Progenitor cell of endocrine pancreas (in vitro differentiated cells): ENCODE data around the gene KRT75. TPM values are rescaled to one million over a fixed set of nuclear protein-coding genes. Genes with fewer than 3 reads are reported as not detected.

ENCODE experiments used
- DNase-seq: peaks from one replicate; pipeline ENCODE4 v3.0.0; 2021; ENCODE audit warnings: low spot score; ENCODE audit not compliant: unreplicated experiment
- H3K27ac Mint-ChIP-seq: 2 replicates; pipeline ENCODE4 v1.8.0; 2021; ENCODE audit warnings: mild to moderate bottlenecking, moderate library complexity, mixed read lengths
- H3K27me3 Mint-ChIP-seq: 2 replicates; pipeline ENCODE4 v1.8.0; 2021; ENCODE audit warnings: mixed read lengths
- H3K36me3 Mint-ChIP-seq: 2 replicates; pipeline ENCODE4 v1.8.0; 2022; ENCODE audit warnings: mixed read lengths; ENCODE audit not compliant: insufficient read depth
- H3K4me1 Mint-ChIP-seq: 2 replicates; pipeline ENCODE4 v1.8.0; 2021; ENCODE audit warnings: low read depth, mixed read lengths
- H3K4me3 Mint-ChIP-seq: 2 replicates; pipeline ENCODE4 v1.8.0; 2021; ENCODE audit warnings: low read depth, mild to moderate bottlenecking, moderate library complexity, mixed read lengths
- H3K9me3 Mint-ChIP-seq: 2 replicates; pipeline ENCODE4 v1.8.0; 2021; ENCODE audit warnings: low read depth, mixed read lengths
- CTCF ChIP-seq: fragments of 200-600 bp; sonication (generic); IDR thresholded peaks from one replicate; pipeline ENCODE4 v1.5.0; 2021; ENCODE audit warnings: antibody characterized with exemption, mild to moderate bottlenecking; ENCODE audit not compliant: unreplicated experiment
- total RNA-seq: library from RNA; stranded (reverse); gene quantifications from 2 replicates; pipeline ENCODE4 v1.2.1, GENCODE V29; 2021

KRT75 gene
- total RNA-seq, 1 donor from 2014 or later, result not detected

GRCh38 chr12:52402377-52402776 is 31.8 kb downstream of the KRT75 start:
- Mint-ChIP-seq H3K27me3 (peaks cover 42% of the 10 kb centered on the region), H3K9me3 (no peaks in the 10 kb centered on the region), H3K4me1 (no peaks in the 10 kb centered on the region), H3K36me3 (no peaks in the 10 kb centered on the region), H3K27ac (no peak overlapping the region), H3K4me3 (no peak overlapping the region)
- no peak for TF ChIP-seq CTCF
- no peak for DNase-seq

- no peak for DNase-seq
- H3K27ac Mint-ChIP-seq, result no peak overlapping the region
- no peak overlapping the region for H3K4me3 Mint-ChIP-seq
- H3K9me3 Mint-ChIP-seq, result no peaks in the 10 kb centered on the region
- H3K4me1 Mint-ChIP-seq, result no peaks in the 10 kb centered on the region
- TF ChIP-seq CTCF, result no peak
- no peaks in the 10 kb centered on the region for H3K36me3 Mint-ChIP-seq
- H3K27me3 Mint-ChIP-seq, result peaks cover 46% of the 10 kb centered on the region
Measured at GRCh38 chr12:52401926-52402325, 32.2 kb downstream of the KRT75 start.

- peaks cover 50% of the 10 kb centered on the region for H3K27me3 Mint-ChIP-seq
- no peaks in the 10 kb centered on the region for H3K9me3 Mint-ChIP-seq
Measured at GRCh38 chr12:52401526-52401925, 32.6 kb downstream of the KRT75 start.

GRCh38 chr12:52400906-52401305 is 33.3 kb downstream of the KRT75 start:
- no peak overlapping the region for H3K27ac Mint-ChIP-seq
- no peaks in the 10 kb centered on the region for H3K9me3 Mint-ChIP-seq
- H3K36me3 Mint-ChIP-seq, result no peaks in the 10 kb centered on the region
- H3K4me1 Mint-ChIP-seq, result no peaks in the 10 kb centered on the region
- H3K4me3 Mint-ChIP-seq, result no peak overlapping the region
- no peak for DNase-seq
- H3K27me3 Mint-ChIP-seq, result peaks cover 55% of the 10 kb centered on the region
- no peak for TF ChIP-seq CTCF

More at GRCh38 chr12:52401526-52401925, 32.6 kb downstream of the KRT75 start:
- TF ChIP-seq CTCF, result no peak
- Mint-ChIP-seq H3K4me3 (no peak overlapping the region), H3K36me3 (no peaks in the 10 kb centered on the region), H3K4me1 (no peaks in the 10 kb centered on the region), H3K27ac (no peak overlapping the region)
- DNase-seq, result no peak

- Mint-ChIP-seq H3K4me1 (no peaks in the 10 kb centered on the region), H3K4me3 (no peak overlapping the region), H3K9me3 (no peaks in the 10 kb centered on the region), H3K27me3 (peaks cover 49% of the 10 kb centered on the region), H3K36me3 (no peaks in the 10 kb centered on the region), H3K27ac (no peak overlapping the region)
- DNase-seq, result no peak
- TF ChIP-seq CTCF, result no peak
Measured at GRCh38 chr12:52399756-52400155, 34.4 kb downstream of the KRT75 start.
